ENCODE measurements around the gene CARD9.

Gene CARD9

GRCh38 chr9:136364942-136365774 lies 8.3 kb downstream of the CARD9 start:
- Histone ChIP-seq H3K27me3 (replicated peaks; ENCODE audit: control insufficient read depth, insufficient read depth, low read length) (no peaks in the 10 kb centered on the region), H3K36me3 (ENCODE audit: control insufficient read depth, insufficient read depth, low read length) (no peaks in the 10 kb centered on the region; the same call in 1 of the 2 replicates), H3K4me3 (replicated peaks; ENCODE audit: low read depth, low read length) (no peak overlapping the region)
- DNase-seq (ENCODE audit: extremely low read depth, insufficient read length) = no peak
- no peak for TF ChIP-seq CTCF (IDR thresholded peaks at IDR 0.05; ENCODE audit: insufficient read depth, low read length, poor library complexity, severe bottlenecking)

GRCh38 chr9:136363949-136364748 lies 9.3 kb downstream of the CARD9 start:
- TF ChIP-seq CTCF (IDR thresholded peaks at IDR 0.05; ENCODE audit: insufficient read depth, low read length, poor library complexity, severe bottlenecking) = no peak
- H3K27me3 ChIP-seq (replicated peaks; ENCODE audit: control insufficient read depth, insufficient read depth, low read length) = no peaks in the 10 kb centered on the region
- H3K36me3 ChIP-seq (ENCODE audit: control insufficient read depth, insufficient read depth, low read length) = no peaks in the 10 kb centered on the region; the same call in 1 of the 2 replicates
- H3K4me3 ChIP-seq (replicated peaks; ENCODE audit: low read depth, low read length) = no peak overlapping the region
- DNase-seq (ENCODE audit: extremely low read depth, insufficient read length) = no peak

- Histone ChIP-seq H3K36me3 (ENCODE audit: control insufficient read depth, insufficient read depth, low read length) (no peaks in the 10 kb centered on the region; the same call in 1 of the 2 replicates), H3K27me3 (replicated peaks; ENCODE audit: control insufficient read depth, insufficient read depth, low read length) (no peaks in the 10 kb centered on the region), H3K4me3 (replicated peaks; ENCODE audit: low read depth, low read length) (peak within 1 kb of the TSS; percentile 75)
- TF ChIP-seq CTCF (IDR thresholded peaks at IDR 0.05; ENCODE audit: insufficient read depth, low read length, poor library complexity, severe bottlenecking) = peak; percentile 74
- DNase-seq (ENCODE audit: extremely low read depth, insufficient read length) = peak; percentile 91
Measured at GRCh38 chr9:136363106-136363948, 10.1 kb downstream of the CARD9 start, which contains the start of gene DNLZ. DNLZ (minus strand) TSS chr9:136363744; CDS start chr9:136363714, 30 bp downstream.

GRCh38 chr9:136362450-136362784 lies 11.1 kb downstream of the CARD9 start:
- H3K4me3 ChIP-seq (replicated peaks; ENCODE audit: low read depth, low read length) = no peak overlapping the region
- no peak for TF ChIP-seq CTCF (IDR thresholded peaks at IDR 0.05; ENCODE audit: insufficient read depth, low read length, poor library complexity, severe bottlenecking)
- DNase-seq (ENCODE audit: extremely low read depth, insufficient read length) = no peak
- no peaks in the 10 kb centered on the region for H3K27me3 ChIP-seq (replicated peaks; ENCODE audit: control insufficient read depth, insufficient read depth, low read length)
- no peaks in the 10 kb centered on the region for H3K36me3 ChIP-seq (ENCODE audit: control insufficient read depth, insufficient read depth, low read length)

GRCh38 chr9:136361754-136362449 lies 11.6 kb downstream of the CARD9 start:
- Histone ChIP-seq H3K4me3 (replicated peaks; ENCODE audit: low read depth, low read length) (no peak overlapping the region), H3K27me3 (replicated peaks; ENCODE audit: control insufficient read depth, insufficient read depth, low read length) (no peaks in the 10 kb centered on the region), H3K36me3 (ENCODE audit: control insufficient read depth, insufficient read depth, low read length) (no peaks in the 10 kb centered on the region)
- no peak for DNase-seq (ENCODE audit: extremely low read depth, insufficient read length)
- no peak for TF ChIP-seq CTCF (IDR thresholded peaks at IDR 0.05; ENCODE audit: insufficient read depth, low read length, poor library complexity, severe bottlenecking)
